Breast epithelium (tissue), 3 donors: Measurements from ENCODE around the gene CLDN9.

ENCODE experiments used
- POLR2A ChIP-seq: fragments of 450-650 bp; IDR thresholded peaks from one replicate; pipeline ENCODE4 v1.6.1; 2016; ENCODE audit warnings: antibody characterized with exemption, mild to moderate bottlenecking, moderate library complexity
- POLR2AphosphoS5 ChIP-seq, 3 donors: sonication (generic); formaldehyde crosslinking; IDR thresholded peaks; one replicate each; pipeline ENCODE4 v1.6.1; 2017; ENCODE audit warnings: antibody characterized with exemption in 3 of 3
- TF ChIP-seq, protein P1 (sequence below), 3 donors: fragments of 450-650 bp; IDR thresholded peaks; one replicate each; pipeline ENCODE4 v1.5.1; 2016 to 2017; ENCODE audit warnings: antibody characterized with exemption in 3 of 3, mild to moderate bottlenecking in 3 of 3, moderate library complexity in 3 of 3

DNA sequence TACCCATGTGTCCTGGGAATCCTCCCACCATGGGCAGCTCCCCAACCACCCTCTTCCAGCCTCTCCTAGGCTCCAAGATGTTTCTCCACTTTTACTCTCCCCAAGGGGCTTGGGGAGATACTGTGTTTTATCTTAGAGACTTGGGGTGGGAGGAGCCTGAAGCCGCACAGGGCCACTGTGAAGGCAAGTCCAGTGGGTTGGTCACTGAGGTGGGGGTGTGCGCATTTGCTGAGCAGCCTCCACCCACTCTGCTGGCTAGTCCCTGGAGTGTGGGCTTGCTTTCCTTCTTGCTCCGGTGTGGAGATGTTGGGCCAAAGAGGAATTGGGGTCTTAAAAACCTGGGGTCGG, 4.1 kb upstream of the CLDN9 start:
- TF ChIP-seq POLR2A (no peak), POLR2AphosphoS5 (IDR thresholded peaks at IDR 0.05) (no peak)
- TF ChIP-seq, protein P1, sequence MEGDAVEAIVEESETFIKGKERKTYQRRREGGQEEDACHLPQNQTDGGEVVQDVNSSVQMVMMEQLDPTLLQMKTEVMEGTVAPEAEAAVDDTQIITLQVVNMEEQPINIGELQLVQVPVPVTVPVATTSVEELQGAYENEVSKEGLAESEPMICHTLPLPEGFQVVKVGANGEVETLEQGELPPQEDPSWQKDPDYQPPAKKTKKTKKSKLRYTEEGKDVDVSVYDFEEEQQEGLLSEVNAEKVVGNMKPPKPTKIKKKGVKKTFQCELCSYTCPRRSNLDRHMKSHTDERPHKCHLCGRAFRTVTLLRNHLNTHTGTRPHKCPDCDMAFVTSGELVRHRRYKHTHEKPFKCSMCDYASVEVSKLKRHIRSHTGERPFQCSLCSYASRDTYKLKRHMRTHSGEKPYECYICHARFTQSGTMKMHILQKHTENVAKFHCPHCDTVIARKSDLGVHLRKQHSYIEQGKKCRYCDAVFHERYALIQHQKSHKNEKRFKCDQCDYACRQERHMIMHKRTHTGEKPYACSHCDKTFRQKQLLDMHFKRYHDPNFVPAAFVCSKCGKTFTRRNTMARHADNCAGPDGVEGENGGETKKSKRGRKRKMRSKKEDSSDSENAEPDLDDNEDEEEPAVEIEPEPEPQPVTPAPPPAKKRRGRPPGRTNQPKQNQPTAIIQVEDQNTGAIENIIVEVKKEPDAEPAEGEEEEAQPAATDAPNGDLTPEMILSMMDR (IDR thresholded peaks at IDR 0.05), result no peak
